T-helper 2 cell (primary cell): Measurements from ENCODE around the gene SGMS1.
"Not testable (repeated sequence)": the region's sequence is repeated elsewhere in the genome, so short reads cannot be mapped to it uniquely, and the experiment has no call there.

Source experiments
- DNase-seq, 5 experiments: peaks; one replicate each; pipeline versions ENCODE4 v3.0.0 to v3.0.0-alpha.2; 2012 to 2022

The SGMS1 gene

GRCh38 chr10:50289196-50289595 is 334.6 kb downstream of the SGMS1 start:
- DNase-seq: peak in 1 of 5 experiments; percentile 11

GRCh38 chr10:50286996-50287803 is 336.6 kb downstream of the SGMS1 start:
- DNase-seq: no peak

- no peak for DNase-seq
These were observed 337.2 kb downstream of the SGMS1 start for GRCh38 chr10:50286517-50286916.

- DNase-seq: no peak
These were observed 341.7 kb downstream of the SGMS1 start for GRCh38 chr10:50281967-50282522.

- no peak for DNase-seq
These were observed 342.4 kb downstream of the SGMS1 start for GRCh38 chr10:50281210-50281966.

- DNase-seq: no peak
These were observed 343.5 kb downstream of the SGMS1 start for GRCh38 chr10:50280049-50280841.

- DNase-seq: no peak
These were observed 344.3 kb downstream of the SGMS1 start for GRCh38 chr10:50279489-50279888.

GRCh38 chr10:50275650-50276235 is 348.0 kb downstream of the SGMS1 start:
- DNase-seq: peak in 1 of 5 experiments; percentile 6

- DNase-seq: no peak
These were observed 351.2 kb downstream of the SGMS1 start for GRCh38 chr10:50272531-50272930.

- no peak for DNase-seq
These were observed 352.0 kb downstream of the SGMS1 start for GRCh38 chr10:50271564-50272250.

- not testable (repeated sequence) for DNase-seq
These were observed 355.9 kb downstream of the SGMS1 start for GRCh38 chr10:50267877-50268276.

GRCh38 chr10:50262625-50263024 is 361.1 kb downstream of the SGMS1 start:
- DNase-seq: peak in 1 of 5 experiments; percentile 3

- DNase-seq: peak in 2 of 5 experiments; percentile 2 to 70
These were observed 362.9 kb downstream of the SGMS1 start for GRCh38 chr10:50260791-50261281.
